GM23248 (cell line): Measurements from ENCODE around the gene KRTAP10-11. TPM values are rescaled to one million over a fixed set of nuclear protein-coding genes. Genes with fewer than 3 reads are reported as not detected.

Experiments used
- DNase-seq: peaks from one replicate; pipeline ENCODE4 v3.0.0-alpha.2; 2015
- H2AFZ ChIP-seq: fragments of 200-600 bp; sonication (generic); 2 replicates; pipeline ENCODE4 v1.6.1; 2016; ENCODE audit warnings: antibody characterized with exemption
- H3F3A ChIP-seq: fragments of 200-600 bp; sonication (generic); 2 replicates; pipeline ENCODE4 v1.6.1; 2016; ENCODE audit warnings: mild to moderate bottlenecking, antibody characterized with exemption, mixed run types; ENCODE audit not compliant: insufficient read depth
- H3K27ac ChIP-seq: fragments of 200-600 bp; sonication (generic); 2 replicates; pipeline ENCODE4 v1.5.1; 2016; ENCODE audit warnings: mild to moderate bottlenecking
- H3K27me3 ChIP-seq: fragments of 200-600 bp; sonication (generic); replicated peaks from 2 replicates; pipeline ENCODE4 v1.6.1; 2016; ENCODE audit warnings: mild to moderate bottlenecking; ENCODE audit not compliant: insufficient read depth
- H3K36me3 ChIP-seq: fragments of 200-600 bp; sonication (generic); 2 replicates; pipeline ENCODE4 v1.6.1; 2016; ENCODE audit warnings: low read depth, mild to moderate bottlenecking
- H3K4me1 ChIP-seq: fragments of 200-600 bp; sonication (generic); 2 replicates; pipeline ENCODE4 v1.6.1; 2016; ENCODE audit warnings: mild to moderate bottlenecking; ENCODE audit not compliant: insufficient read depth
- H3K4me2 ChIP-seq: fragments of 200-600 bp; sonication (generic); one replicate; pipeline ENCODE4 v1.6.1; 2016; ENCODE audit warnings: mild to moderate bottlenecking; ENCODE audit not compliant: unreplicated experiment
- H3K4me3 ChIP-seq: fragments of 200-600 bp; sonication (generic); 2 replicates; pipeline ENCODE4 v1.5.1; 2016; ENCODE audit warnings: mild to moderate bottlenecking
- H3K79me2 ChIP-seq: fragments of 200-600 bp; sonication (generic); 2 replicates; pipeline ENCODE4 v1.6.1; 2016; ENCODE audit warnings: mild to moderate bottlenecking; ENCODE audit not compliant: insufficient read depth
- H3K9ac ChIP-seq: fragments of 200-600 bp; sonication (generic); 2 replicates; pipeline ENCODE4 v1.6.1; 2016; ENCODE audit warnings: mild to moderate bottlenecking
- H3K9me2 ChIP-seq: fragments of 200-600 bp; sonication (generic); 2 replicates; pipeline ENCODE4 v1.6.1; 2016; ENCODE audit warnings: mixed run types, mild to moderate bottlenecking, moderate library complexity; ENCODE audit not compliant: insufficient read depth
- H3K9me3 ChIP-seq: fragments of 200-600 bp; sonication (generic); one replicate; pipeline ENCODE4 v1.6.1; 2017; ENCODE audit warnings: low read depth
- H4K20me1 ChIP-seq: fragments of 200-600 bp; sonication (generic); 2 replicates; pipeline ENCODE4 v1.6.0; 2016; ENCODE audit not compliant: insufficient read depth
- EZH2 ChIP-seq: fragments of 200-600 bp; sonication (generic); IDR thresholded peaks from 2 replicates; pipeline ENCODE4 v1.6.1; 2018; ENCODE audit warnings: antibody characterized with exemption, mild to moderate bottlenecking; ENCODE audit not compliant: insufficient read depth, poor library complexity, severe bottlenecking
- EZH2phosphoT487 ChIP-seq: fragments of 200-600 bp; sonication (generic); IDR thresholded peaks from 2 replicates; pipeline ENCODE4 v1.6.1; 2018; ENCODE audit warnings: antibody characterized with exemption, moderate library complexity, mild to moderate bottlenecking, low read depth; ENCODE audit not compliant: insufficient read depth
- WGBS, 2 experiments: methylation state at CpG; one replicate each; pipeline ENCODE4 v1.1.6; 2015 to 2017; ENCODE audit warnings: low lambda C conversion rate in 2 of 2, low coverage in 1 of 2; ENCODE audit errors: missing lambda C conversion rate in 2 of 2; 5-methylcytosine and 5-hydroxymethylcytosine counted together
- in situ Hi-C: fragments of 300-500 bp; cut with MboI; formaldehyde crosslinking; loops from 2 replicates; pipeline ENCODE4 v1.15.0; 2020
- polyA plus RNA-seq: library from polyadenylated mRNA; unstranded; fragments of >200 nt; fragmentation: Nextera tagmentation; extraction: Ambion mirVana; gene quantifications from 2 replicates; pipeline ENCODE4 v1.2.1, GENCODE V29; 2016
- total RNA-seq: library from RNA; depleted of rRNA; stranded (reverse); fragments of >200 nt; shearing (Covaris generic); gene quantifications from 2 replicates; pipeline ENCODE4 v1.2.3, GENCODE V29; 2014

The KRTAP10-11 gene
- total and polyA plus RNA-seq, 2 experiments from 2014 or later: not detected

DNA sequence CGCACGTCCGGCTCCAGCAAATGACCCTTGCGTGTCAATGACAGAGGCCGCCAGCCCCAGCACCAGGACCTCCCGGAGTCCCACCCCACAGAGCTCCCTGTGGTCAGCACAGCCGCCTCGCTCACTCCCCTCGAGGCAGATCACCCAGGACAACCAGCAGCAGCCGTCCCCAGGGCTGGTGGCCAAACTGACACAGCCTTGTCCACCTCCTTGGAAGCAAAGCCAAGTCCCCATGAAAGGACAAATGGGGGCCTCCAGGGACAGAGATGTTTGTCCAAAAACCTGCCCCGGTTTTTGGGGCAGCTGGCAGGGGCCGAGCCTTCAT lies 6.9 kb upstream of the KRTAP10-11 start:
- WGBS, 2 experiments: 54 to 63% methylated on average over 12 of the region's 12 CpGs
- no peak overlapping the region for H3K4me3 ChIP-seq
- H3K9me3 ChIP-seq: no peaks in the 10 kb centered on the region
- H3K4me1 ChIP-seq: no peaks in the 10 kb centered on the region
- H3K27me3 ChIP-seq: no peaks in the 10 kb centered on the region
- no peaks in the 10 kb centered on the region for H3K9me2 ChIP-seq
- in situ Hi-C loops: no loop called here
- H3K9ac ChIP-seq: no peak overlapping the region
- no peaks in the 10 kb centered on the region for H3K36me3 ChIP-seq
- no peak overlapping the region for H3K4me2 ChIP-seq
- no peak for TF ChIP-seq EZH2
- no peak for TF ChIP-seq EZH2phosphoT487
- no peaks in the 10 kb centered on the region for H4K20me1 ChIP-seq
- no peaks in the 10 kb centered on the region for H3K79me2 ChIP-seq
- no peak for DNase-seq
- H3K27ac ChIP-seq: no peak overlapping the region
- H2AFZ ChIP-seq: no peak overlapping the region
- H3F3A ChIP-seq: no peaks in the 10 kb centered on the region

DNA sequence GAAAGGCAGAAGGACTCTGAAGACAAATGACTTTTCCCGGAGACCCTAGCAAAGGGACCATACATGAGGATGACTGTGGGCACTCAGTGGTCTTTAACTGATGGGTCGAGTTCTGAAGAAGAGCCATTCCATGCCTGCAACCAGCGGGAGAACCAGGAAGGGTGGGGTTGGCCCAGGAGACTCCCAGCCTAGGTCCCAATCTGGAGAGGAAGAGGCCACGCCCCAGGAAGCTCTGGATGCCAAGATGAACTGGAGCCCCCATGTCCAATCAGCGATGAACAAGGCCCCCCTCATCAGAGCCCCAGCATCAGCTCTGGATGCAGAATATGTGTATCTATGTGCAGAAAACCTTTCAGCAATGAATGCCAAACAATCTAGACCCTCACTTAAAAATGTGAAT lies 5.5 kb upstream of the KRTAP10-11 start:
- H3K27me3 ChIP-seq: no peaks in the 10 kb centered on the region
- no peak overlapping the region for H3K4me3 ChIP-seq
- H2AFZ ChIP-seq: no peak overlapping the region
- no peaks in the 10 kb centered on the region for H3K4me1 ChIP-seq
- 26 to 27% methylated on average over 5 of the region's 5 CpGs for WGBS, 2 experiments
- H3K9me2 ChIP-seq: no peaks in the 10 kb centered on the region
- H3F3A ChIP-seq: no peaks in the 10 kb centered on the region
- no peaks in the 10 kb centered on the region for H3K79me2 ChIP-seq
- H3K4me2 ChIP-seq: no peak overlapping the region
- no peak for DNase-seq
- TF ChIP-seq EZH2: no peak
- no peak for TF ChIP-seq EZH2phosphoT487
- in situ Hi-C loops: no loop called here
- H3K9ac ChIP-seq: no peak overlapping the region
- H4K20me1 ChIP-seq: no peaks in the 10 kb centered on the region
- H3K9me3 ChIP-seq: no peaks in the 10 kb centered on the region
- no peaks in the 10 kb centered on the region for H3K36me3 ChIP-seq
- no peak overlapping the region for H3K27ac ChIP-seq

DNA sequence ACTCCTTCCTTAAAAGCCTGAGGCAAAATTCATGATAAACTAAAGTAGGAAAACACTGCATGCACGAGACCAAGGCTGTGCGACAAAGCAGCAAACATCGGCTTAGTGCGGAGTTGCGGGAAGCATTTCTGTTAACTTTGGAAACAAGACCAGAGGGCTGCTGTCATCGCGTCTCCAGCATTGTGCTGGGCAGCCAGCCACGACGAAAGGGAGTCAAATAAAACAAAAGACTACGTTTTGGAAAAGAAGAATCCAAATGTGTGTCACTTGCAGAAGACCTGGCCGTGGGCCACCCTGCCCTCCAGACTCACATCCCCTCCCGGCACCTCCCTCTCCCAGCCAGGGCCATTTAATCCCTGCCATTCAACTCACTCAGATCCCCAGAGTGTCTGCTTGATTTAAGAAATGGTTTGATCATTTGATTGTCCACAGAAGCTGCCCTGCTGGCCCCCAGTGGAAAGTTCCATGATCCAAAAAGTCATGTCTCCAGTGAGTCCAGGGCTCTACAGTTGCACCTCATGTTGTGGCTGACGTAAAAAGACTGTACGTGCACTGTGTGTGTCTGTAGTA lies 2.4 kb upstream of the KRTAP10-11 start:
- no peaks in the 10 kb centered on the region for H3K79me2 ChIP-seq
- peaks cover 4% of the 10 kb centered on the region; the same call in 1 of the 2 replicates for H3K27me3 ChIP-seq
- WGBS, 2 experiments: 36 to 38% methylated on average over 14 of the region's 14 CpGs
- no peak overlapping the region for H3K4me2 ChIP-seq
- H3K9ac ChIP-seq: no peak overlapping the region
- no peak overlapping the region for H3K4me3 ChIP-seq
- no peaks in the 10 kb centered on the region for H3K9me2 ChIP-seq
- in situ Hi-C loops: no loop called here
- no peak for TF ChIP-seq EZH2
- TF ChIP-seq EZH2phosphoT487: no peak
- H3K36me3 ChIP-seq: no peaks in the 10 kb centered on the region
- H3K9me3 ChIP-seq: no peaks in the 10 kb centered on the region
- no peaks in the 10 kb centered on the region for H3F3A ChIP-seq
- DNase-seq: no peak
- H2AFZ ChIP-seq: no peak overlapping the region
- H4K20me1 ChIP-seq: no peaks in the 10 kb centered on the region
- no peak overlapping the region for H3K27ac ChIP-seq
- no peaks in the 10 kb centered on the region for H3K4me1 ChIP-seq

DNA sequence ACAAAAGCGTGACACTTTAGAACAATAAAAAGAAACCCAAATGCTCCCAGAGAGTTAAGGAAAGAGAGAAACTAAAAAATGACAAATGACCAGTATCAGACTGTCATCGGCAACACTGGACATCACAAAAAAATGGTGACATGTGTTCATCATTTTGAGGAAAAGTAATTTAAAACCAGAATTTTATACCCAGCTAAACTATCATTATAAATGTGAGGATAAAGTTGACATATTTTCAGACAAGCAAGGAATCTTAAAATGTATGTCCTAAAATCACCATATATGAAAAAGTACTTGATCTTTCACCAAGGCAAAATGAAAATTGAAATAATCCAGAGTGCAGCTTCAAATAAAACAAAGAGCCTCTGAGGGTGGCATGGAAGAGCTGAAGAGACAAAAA lies 1.3 kb upstream of the KRTAP10-11 start:
- H3K9me2 ChIP-seq: no peaks in the 10 kb centered on the region
- H3K79me2 ChIP-seq: no peaks in the 10 kb centered on the region
- 5 to 11% methylated on average over 2 of the region's 2 CpGs for WGBS, 2 experiments
- no peak overlapping the region for H3K4me3 ChIP-seq
- H3F3A ChIP-seq: no peaks in the 10 kb centered on the region
- DNase-seq: no peak
- H3K27ac ChIP-seq: no peak overlapping the region
- in situ Hi-C loops: no loop called here
- H3K9ac ChIP-seq: no peak overlapping the region
- no peaks in the 10 kb centered on the region for H3K9me3 ChIP-seq
- H3K4me1 ChIP-seq: no peaks in the 10 kb centered on the region
- peaks cover 4% of the 10 kb centered on the region; the same call in 1 of the 2 replicates for H3K27me3 ChIP-seq
- TF ChIP-seq EZH2 (no peak), EZH2phosphoT487 (no peak)
- H3K36me3 ChIP-seq: no peaks in the 10 kb centered on the region
- H2AFZ ChIP-seq: no peak overlapping the region
- no peaks in the 10 kb centered on the region for H4K20me1 ChIP-seq
- no peak overlapping the region for H3K4me2 ChIP-seq

DNA sequence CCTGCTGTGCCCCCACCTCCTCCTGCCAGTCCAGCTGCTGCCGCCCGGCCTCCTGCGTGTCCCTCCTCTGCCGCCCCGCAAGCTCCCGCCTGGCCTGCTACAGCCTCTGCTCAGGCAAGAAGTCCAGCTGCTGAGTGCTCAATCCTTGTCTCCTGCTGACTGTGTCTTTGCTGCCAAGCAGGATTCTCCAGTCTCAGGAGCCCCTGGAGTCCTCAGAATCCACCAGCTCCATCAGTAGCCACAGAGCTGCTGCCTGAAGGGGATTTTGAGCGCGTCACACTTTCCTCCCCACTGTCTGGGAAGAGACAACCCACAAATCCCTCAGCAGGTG lies 973 bp downstream of the KRTAP10-11 start:
- H3K4me1 ChIP-seq: no peaks in the 10 kb centered on the region
- peaks cover 4% of the 10 kb centered on the region; the same call in 1 of the 2 replicates for H3K27me3 ChIP-seq
- TF ChIP-seq EZH2 (no peak), EZH2phosphoT487 (no peak)
- H4K20me1 ChIP-seq: no peaks in the 10 kb centered on the region
- H3K27ac ChIP-seq: no peak overlapping the region
- no peak for DNase-seq
- H3K36me3 ChIP-seq: no peaks in the 10 kb centered on the region
- H3K79me2 ChIP-seq: no peaks in the 10 kb centered on the region
- H3K9me3 ChIP-seq: no peaks in the 10 kb centered on the region
- H2AFZ ChIP-seq: no peak overlapping the region
- no peaks in the 10 kb centered on the region for H3F3A ChIP-seq
- in situ Hi-C loops: no loop called here
- H3K9ac ChIP-seq: no peak overlapping the region
- no peaks in the 10 kb centered on the region for H3K9me2 ChIP-seq
- no peak overlapping the region for H3K4me2 ChIP-seq
- 5 to 6% methylated on average over 8 of the region's 8 CpGs for WGBS, 2 experiments
- no peak overlapping the region for H3K4me3 ChIP-seq
